Natural killer cell (primary cell): ENCODE measurements around the gene CCDC69. TPM values are rescaled to one million over a fixed set of nuclear protein-coding genes. Genes with fewer than 3 reads are reported as not detected.
A peak's percentile ranks its signal among the peaks of the same experiment; 100 is the strongest.

Source experiments
- ATAC-seq, 3 donors: fragments of 150-1000 bp in 2 of 3; fragments of 200-7000 bp in 1 of 3; cut with Tn5 transposase; 1 replicate in 1 of 3; 2 replicates in 2 of 3; pipeline ENCODE4 v1.10.0; 2021; ENCODE audit warnings: mild to moderate bottlenecking in 2 of 3, moderate library complexity in 2 of 3
- DNase-seq, 2 donors: peaks; one replicate each; pipeline versions ENCODE4 v3.0.0 to v3.0.0-alpha.2; 2013 to 2021; ENCODE audit warnings: mixed read lengths in 1 of 2
- H3K27ac ChIP-seq: one replicate; pipeline ENCODE4 v1.5.1; 2013; ENCODE audit warnings: mild to moderate bottlenecking, low read length
- H3K27me3 ChIP-seq: one replicate; pipeline ENCODE4 v1.6.1; 2013; ENCODE audit warnings: low read length; ENCODE audit not compliant: control insufficient read depth, insufficient read depth
- H3K36me3 ChIP-seq: one replicate; pipeline ENCODE4 v1.6.1; 2013; ENCODE audit warnings: low read length; ENCODE audit not compliant: control insufficient read depth, insufficient read depth
- H3K4me1 ChIP-seq: one replicate; pipeline ENCODE4 v1.6.1; 2013; ENCODE audit warnings: low read length; ENCODE audit not compliant: control insufficient read depth, insufficient read depth
- H3K4me3 ChIP-seq: one replicate; pipeline ENCODE4 v1.5.1; 2013; ENCODE audit warnings: low read length
- H3K9me3 ChIP-seq: one replicate; pipeline ENCODE4 v1.6.1; 2013; ENCODE audit warnings: low read length; ENCODE audit not compliant: control insufficient read depth, insufficient read depth
- H3K27ac Mint-ChIP-seq, 2 donors: one replicate each; pipeline ENCODE4 v1.8.0; 2022; ENCODE audit warnings: mild to moderate bottlenecking in 2 of 2, mixed read lengths in 2 of 2, moderate library complexity in 1 of 2
- H3K27me3 Mint-ChIP-seq, 2 donors: one replicate each; pipeline ENCODE4 v1.8.0; 2022; ENCODE audit warnings: low read depth in 2 of 2, mixed read lengths in 2 of 2
- H3K36me3 Mint-ChIP-seq: one replicate; pipeline ENCODE4 v1.8.0; 2022; ENCODE audit warnings: mixed read lengths
- H3K4me1 Mint-ChIP-seq, 2 donors: one replicate each; pipeline ENCODE4 v1.8.0; 2022; ENCODE audit warnings: mixed read lengths in 2 of 2
- H3K4me3 Mint-ChIP-seq: one replicate; pipeline ENCODE4 v1.8.0; 2022; ENCODE audit warnings: mild to moderate bottlenecking, moderate library complexity, mixed read lengths
- H3K9me3 Mint-ChIP-seq, 2 donors: one replicate each; pipeline ENCODE4 v1.8.0; 2022; ENCODE audit warnings: mixed read lengths in 2 of 2
- CTCF ChIP-seq: fragments of 200-600 bp; IDR thresholded peaks from one replicate; pipeline ENCODE4 v1.8.0; 2022; ENCODE audit warnings: antibody characterized with exemption
- WGBS: methylation state at CpG from one replicate; pipeline ENCODE4 v1.1.7; 2013; ENCODE audit warnings: missing lambda C conversion rate; ENCODE audit not compliant: insufficient coverage; 5-methylcytosine and 5-hydroxymethylcytosine counted together
- intact Hi-C: fragments of 100-400 bp; cut with micrococcal nuclease; formaldehyde crosslinking; loops from one replicate; pipeline ENCODE4 v1.14.2; 2022
- total RNA-seq, 4 donors: library from RNA; stranded (reverse); fragments of 120-200 nt in 1 of 4; gene quantifications; one replicate each; pipeline versions ENCODE4 v1.2.3 to v1.2.4, GENCODE V29; 2013 to 2022

CCDC69 gene
- total RNA-seq, 3 donors from 2014 or later (not counting 1 experiment from before 2014, with no cell fraction given) = 181 to 227 (median 204) TPM

DNA sequence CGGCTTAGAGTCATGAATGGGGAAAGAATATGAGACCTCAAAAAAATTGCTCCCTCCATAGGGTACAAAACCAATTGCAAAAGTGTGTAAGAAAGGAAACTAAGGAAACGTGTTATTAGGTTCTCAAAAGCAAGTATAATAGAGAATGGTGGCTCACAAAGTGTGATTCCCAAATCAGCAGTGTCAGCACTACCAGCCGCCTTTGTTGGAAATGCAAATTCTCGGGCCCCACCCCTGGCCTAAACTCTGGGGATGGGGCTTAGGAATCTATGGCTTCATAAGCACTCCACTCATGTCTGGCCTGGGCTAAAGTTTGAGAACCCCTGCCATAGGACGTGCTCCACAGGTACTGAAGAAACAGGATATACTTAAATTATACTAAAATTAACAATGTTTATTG, 1.6 kb upstream of the CCDC69 start:
- peaks cover 39 to 43% of the 10 kb centered on the region in 2 donors for H3K4me1 Mint-ChIP-seq
- H3K9me3 ChIP-seq = no peaks in the 10 kb centered on the region
- no peak for TF ChIP-seq CTCF
- ATAC-seq (no peak), DNase-seq (no peak)
- peaks cover 37% of the 10 kb centered on the region for H3K4me1 ChIP-seq
- H3K9me3 Mint-ChIP-seq = no peaks in the 10 kb centered on the region
- peaks cover 11% of the 10 kb centered on the region for H3K36me3 ChIP-seq
- peak overlapping the region; percentile 88 to 92 for H3K27ac Mint-ChIP-seq
- peak overlapping the region; percentile 18 for H3K27ac ChIP-seq
- H3K4me3 ChIP-seq = no peak overlapping the region
- peak overlapping the region; percentile 64 for H3K4me3 Mint-ChIP-seq
- 89% methylated on average over 4 of the region's 5 CpGs for WGBS
- no peaks in the 10 kb centered on the region for H3K36me3 Mint-ChIP-seq
- H3K27me3 ChIP-seq = no peaks in the 10 kb centered on the region
- intact Hi-C loops = no loop called here
- H3K27me3 Mint-ChIP-seq = no peaks in the 10 kb centered on the region

GRCh38 chr5:151225071-151225470, 1.2 kb upstream of the CCDC69 start:
- no peaks in the 10 kb centered on the region for H3K36me3 Mint-ChIP-seq

GRCh38 chr5:151224372-151224771, 480 bp upstream of the CCDC69 start:
- peak overlapping the region; percentile 88 to 92 for H3K27ac Mint-ChIP-seq
- Histone ChIP-seq H3K27me3 (no peaks in the 10 kb centered on the region), H3K36me3 (peaks cover 16% of the 10 kb centered on the region), H3K4me3 (peak overlapping the region; percentile 59), H3K4me1 (peaks cover 47% of the 10 kb centered on the region), H3K27ac (peak overlapping the region; percentile 63), H3K9me3 (no peaks in the 10 kb centered on the region)
- H3K36me3 Mint-ChIP-seq = no peaks in the 10 kb centered on the region
- no peak for TF ChIP-seq CTCF
- H3K4me1 Mint-ChIP-seq = peaks cover 50 to 54% of the 10 kb centered on the region in 2 donors
- peak overlapping the region; percentile 87 for H3K4me3 Mint-ChIP-seq
- no peaks in the 10 kb centered on the region for H3K27me3 Mint-ChIP-seq
- DNase-seq (peak in 1 of 2 donors; percentile 62), ATAC-seq (no peak)
- 83% methylated on average over 5 of the region's 6 CpGs for whole genome bisulfite sequencing
- no peaks in the 10 kb centered on the region for H3K9me3 Mint-ChIP-seq
- intact Hi-C loops = no loop called here

More at GRCh38 chr5:151225071-151225470, 1.2 kb upstream of the CCDC69 start:
- Mint-ChIP-seq H3K27me3 (no peaks in the 10 kb centered on the region), H3K27ac (peak overlapping the region; percentile 88 to 92), H3K4me1 (peaks cover 43 to 47% of the 10 kb centered on the region in 2 donors), H3K4me3 (peak overlapping the region; percentile 64), H3K9me3 (no peaks in the 10 kb centered on the region)
- no peak overlapping the region for H3K4me3 ChIP-seq
- H3K9me3 ChIP-seq = no peaks in the 10 kb centered on the region
- H3K36me3 ChIP-seq = peaks cover 15% of the 10 kb centered on the region
- intact Hi-C loops = no loop called here
- ATAC-seq (no peak), DNase-seq (peak in 1 of 2 donors; percentile 48)
- WGBS = 98% methylated on average over 4 of the region's 4 CpGs
- TF ChIP-seq CTCF = no peak
- H3K27ac ChIP-seq = peak overlapping the region; percentile 21
- peaks cover 41% of the 10 kb centered on the region for H3K4me1 ChIP-seq
- H3K27me3 ChIP-seq = no peaks in the 10 kb centered on the region
